Measurements from ENCODE around the gene IL22RA1. TPM values are rescaled to one million over a fixed set of nuclear protein-coding genes. Genes with fewer than 3 reads are reported as not detected.

The IL22RA1 gene
- total and polyA plus RNA-seq, 2 donors from 2014 or later = 1.4 TPM

DNA sequence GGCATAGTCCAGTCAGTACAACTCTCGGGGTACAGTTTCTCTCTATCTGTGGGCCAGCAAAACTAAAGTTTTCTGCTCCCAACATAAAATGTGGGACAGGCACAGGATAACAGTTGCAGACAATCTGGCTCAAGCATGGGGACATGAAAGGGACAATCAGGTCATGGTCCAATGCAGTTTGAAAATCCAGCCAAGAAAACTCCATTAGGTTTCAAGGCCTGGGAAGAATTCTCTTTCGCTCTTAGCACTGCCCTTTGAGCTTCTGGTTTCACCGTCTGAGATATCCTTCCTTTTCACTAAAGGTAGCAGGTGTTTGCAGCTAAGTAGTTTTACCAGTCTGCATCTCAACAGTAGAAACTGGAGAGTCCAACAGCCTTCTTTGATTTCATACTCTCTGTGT is 21.1 kb upstream of the IL22RA1 start:
- Histone ChIP-seq H3K9ac (ENCODE audit: low read length in 3 of 3) (no peak overlapping the region), H3K4me1 (ENCODE audit: control insufficient read depth in 2 of 3, insufficient read depth in 2 of 3, low read depth in 1 of 3, low read length in 3 of 3) (peaks cover 0 to 4% (median 0%) of the 10 kb centered on the region in 3 donors), H3K9me3 (ENCODE audit: control insufficient read depth in 2 of 3, insufficient read depth in 1 of 3, low read length in 3 of 3) (no peaks in the 10 kb centered on the region), H3K27ac (ENCODE audit: low read depth in 2 of 2, low read length in 2 of 2) (no peak overlapping the region), H3K27me3 (ENCODE audit: control insufficient read depth, insufficient read depth, low read length) (no peaks in the 10 kb centered on the region), H3K4me3 (ENCODE audit: low read length in 3 of 3) (no peak overlapping the region), H3K36me3 (ENCODE audit: control insufficient read depth in 2 of 3, insufficient read depth in 3 of 3, low read length in 3 of 3) (peaks cover 0 to 5% (median 0%) of the 10 kb centered on the region in 3 donors)
- DNase-seq (no peak), FAIRE-seq (no peak)
- TF ChIP-seq, protein P1, sequence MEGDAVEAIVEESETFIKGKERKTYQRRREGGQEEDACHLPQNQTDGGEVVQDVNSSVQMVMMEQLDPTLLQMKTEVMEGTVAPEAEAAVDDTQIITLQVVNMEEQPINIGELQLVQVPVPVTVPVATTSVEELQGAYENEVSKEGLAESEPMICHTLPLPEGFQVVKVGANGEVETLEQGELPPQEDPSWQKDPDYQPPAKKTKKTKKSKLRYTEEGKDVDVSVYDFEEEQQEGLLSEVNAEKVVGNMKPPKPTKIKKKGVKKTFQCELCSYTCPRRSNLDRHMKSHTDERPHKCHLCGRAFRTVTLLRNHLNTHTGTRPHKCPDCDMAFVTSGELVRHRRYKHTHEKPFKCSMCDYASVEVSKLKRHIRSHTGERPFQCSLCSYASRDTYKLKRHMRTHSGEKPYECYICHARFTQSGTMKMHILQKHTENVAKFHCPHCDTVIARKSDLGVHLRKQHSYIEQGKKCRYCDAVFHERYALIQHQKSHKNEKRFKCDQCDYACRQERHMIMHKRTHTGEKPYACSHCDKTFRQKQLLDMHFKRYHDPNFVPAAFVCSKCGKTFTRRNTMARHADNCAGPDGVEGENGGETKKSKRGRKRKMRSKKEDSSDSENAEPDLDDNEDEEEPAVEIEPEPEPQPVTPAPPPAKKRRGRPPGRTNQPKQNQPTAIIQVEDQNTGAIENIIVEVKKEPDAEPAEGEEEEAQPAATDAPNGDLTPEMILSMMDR (IDR thresholded peaks at IDR 0.05; ENCODE audit: borderline replicate concordance, extremely low read depth, insufficient read depth) = no peak
- intact Hi-C loops (cut with DNase I) = no loop called here

DNA sequence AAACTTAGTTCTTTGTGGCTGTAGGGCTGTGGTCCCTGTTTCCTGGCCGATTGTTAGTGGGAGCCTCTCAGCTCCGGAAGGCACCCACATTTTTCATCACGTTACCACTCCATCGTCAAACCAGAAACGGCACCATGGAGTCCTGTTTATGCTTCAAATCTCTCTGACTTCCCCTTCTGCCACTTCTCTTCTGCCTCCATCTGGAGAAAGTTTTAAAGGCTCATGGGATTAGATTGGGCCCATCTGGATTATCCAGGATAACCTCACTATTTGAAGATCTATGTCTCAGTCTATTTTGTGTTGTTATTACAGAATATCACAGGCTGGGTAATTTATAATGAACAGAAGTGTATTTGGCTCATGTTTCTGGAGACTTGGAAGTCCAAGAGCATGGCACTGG is 19.3 kb upstream of the IL22RA1 start:
- Histone ChIP-seq H3K27me3 (ENCODE audit: control insufficient read depth, insufficient read depth, low read length) (no peaks in the 10 kb centered on the region), H3K36me3 (ENCODE audit: control insufficient read depth in 2 of 3, insufficient read depth in 3 of 3, low read length in 3 of 3) (peaks cover 0 to 5% (median 0%) of the 10 kb centered on the region in 3 donors), H3K9ac (ENCODE audit: low read length in 3 of 3) (no peak overlapping the region), H3K27ac (ENCODE audit: low read depth in 2 of 2, low read length in 2 of 2) (no peak overlapping the region), H3K4me1 (ENCODE audit: control insufficient read depth in 2 of 3, insufficient read depth in 2 of 3, low read depth in 1 of 3, low read length in 3 of 3) (peaks cover 0 to 4% (median 0%) of the 10 kb centered on the region in 3 donors), H3K9me3 (ENCODE audit: control insufficient read depth in 2 of 3, insufficient read depth in 1 of 3, low read length in 3 of 3) (no peaks in the 10 kb centered on the region), H3K4me3 (ENCODE audit: low read length in 3 of 3) (no peak overlapping the region)
- FAIRE-seq (no peak), DNase-seq (no peak)
- intact Hi-C loops (cut with DNase I) = no loop called here
- TF ChIP-seq, protein P1 (IDR thresholded peaks at IDR 0.05; ENCODE audit: borderline replicate concordance, extremely low read depth, insufficient read depth) = no peak

DNA sequence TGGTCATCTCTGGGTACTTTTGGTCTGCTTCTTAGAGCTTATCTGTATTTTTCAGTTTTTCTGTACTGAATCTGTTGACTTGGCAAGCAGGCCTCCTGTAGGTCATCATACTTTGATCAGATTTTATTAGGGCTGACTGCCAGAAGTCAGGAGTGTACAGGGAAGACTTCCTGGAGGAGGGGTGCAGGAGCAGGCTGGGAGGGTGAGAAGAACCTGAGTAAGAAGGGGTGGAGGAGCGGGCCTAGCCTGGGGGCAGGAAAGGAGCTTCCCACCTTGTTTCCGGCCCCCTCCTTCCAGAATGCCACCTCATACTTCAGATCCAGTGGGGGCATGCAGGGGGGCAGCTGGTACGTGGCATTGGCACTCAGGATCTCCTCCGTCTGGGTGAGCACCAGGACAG is 18.3 kb upstream of the IL22RA1 start:
- H3K36me3 ChIP-seq (ENCODE audit: control insufficient read depth in 2 of 3, insufficient read depth in 3 of 3, low read length in 3 of 3) = peaks cover 0 to 5% (median 0%) of the 10 kb centered on the region in 3 donors
- H3K4me3 ChIP-seq (ENCODE audit: low read length in 3 of 3) = no peak overlapping the region
- H3K27me3 ChIP-seq (ENCODE audit: control insufficient read depth, insufficient read depth, low read length) = no peaks in the 10 kb centered on the region
- FAIRE-seq = no peak
- peak in 1 of 5 donors; percentile 35 for DNase-seq
- H3K9ac ChIP-seq (ENCODE audit: low read length in 3 of 3) = no peak overlapping the region
- H3K9me3 ChIP-seq (ENCODE audit: control insufficient read depth in 2 of 3, insufficient read depth in 1 of 3, low read length in 3 of 3) = no peaks in the 10 kb centered on the region
- H3K4me1 ChIP-seq (ENCODE audit: control insufficient read depth in 2 of 3, insufficient read depth in 2 of 3, low read depth in 1 of 3, low read length in 3 of 3) = peaks cover 0 to 4% (median 0%) of the 10 kb centered on the region in 3 donors
- intact Hi-C loops (cut with DNase I) = no loop called here
- TF ChIP-seq, protein P1 (IDR thresholded peaks at IDR 0.05; ENCODE audit: borderline replicate concordance, extremely low read depth, insufficient read depth) = no peak
- no peak overlapping the region for H3K27ac ChIP-seq (ENCODE audit: low read depth in 2 of 2, low read length in 2 of 2)

DNA sequence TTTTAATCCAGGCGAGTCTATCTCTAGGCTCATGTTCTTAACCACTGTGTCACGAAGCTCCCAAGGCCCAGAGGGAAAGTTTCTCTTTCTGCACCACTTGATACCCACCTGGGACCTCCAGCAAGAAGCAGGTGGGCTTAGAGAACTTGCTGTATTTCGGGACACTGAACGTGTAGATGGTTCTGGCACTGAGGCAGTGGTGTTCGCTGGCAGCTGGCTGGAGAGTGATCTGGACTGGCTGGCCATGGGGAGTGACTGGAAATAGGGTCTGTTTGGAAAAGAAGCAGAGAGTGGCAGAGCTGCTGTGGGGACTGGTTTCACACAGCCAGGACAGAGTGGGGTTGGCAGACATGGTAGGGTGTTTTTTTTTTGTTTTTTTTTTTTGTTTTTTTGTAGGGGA is 16.4 kb upstream of the IL22RA1 start:
- FAIRE-seq = no peak
- H3K4me3 ChIP-seq (ENCODE audit: low read length in 3 of 3) = no peak overlapping the region
- H3K36me3 ChIP-seq (ENCODE audit: control insufficient read depth in 2 of 3, insufficient read depth in 3 of 3, low read length in 3 of 3) = peaks cover 0 to 5% (median 0%) of the 10 kb centered on the region in 3 donors

More for the DNA sequence above, 16.4 kb upstream of the IL22RA1 start:
- intact Hi-C loops (cut with DNase I) = no loop called here
- Histone ChIP-seq H3K27me3 (ENCODE audit: control insufficient read depth, insufficient read depth, low read length) (no peaks in the 10 kb centered on the region), H3K4me1 (ENCODE audit: control insufficient read depth in 2 of 3, insufficient read depth in 2 of 3, low read depth in 1 of 3, low read length in 3 of 3) (peaks cover 0 to 3% (median 0%) of the 10 kb centered on the region in 3 donors), H3K9me3 (ENCODE audit: control insufficient read depth in 2 of 3, insufficient read depth in 1 of 3, low read length in 3 of 3) (no peaks in the 10 kb centered on the region), H3K9ac (ENCODE audit: low read length in 3 of 3) (no peak overlapping the region), H3K27ac (ENCODE audit: low read depth in 2 of 2, low read length in 2 of 2) (no peak overlapping the region)
- TF ChIP-seq, protein P1 (IDR thresholded peaks at IDR 0.05; ENCODE audit: borderline replicate concordance, extremely low read depth, insufficient read depth) = no peak
- DNase-seq = peak in 1 of 5 donors; percentile 24
